ENCODE data around the gene ZNG1B. TPM values are rescaled to one million over a fixed set of nuclear protein-coding genes. Genes with fewer than 3 reads are reported as not detected.
"Not testable (repeated sequence)": the region's sequence is repeated elsewhere in the genome, so short reads cannot be mapped to it uniquely, and the experiment has no call there.

ZNG1B gene
- 10 to 100 TPM; 46.1 to 47.4 TPM for total RNA-seq

DNA sequence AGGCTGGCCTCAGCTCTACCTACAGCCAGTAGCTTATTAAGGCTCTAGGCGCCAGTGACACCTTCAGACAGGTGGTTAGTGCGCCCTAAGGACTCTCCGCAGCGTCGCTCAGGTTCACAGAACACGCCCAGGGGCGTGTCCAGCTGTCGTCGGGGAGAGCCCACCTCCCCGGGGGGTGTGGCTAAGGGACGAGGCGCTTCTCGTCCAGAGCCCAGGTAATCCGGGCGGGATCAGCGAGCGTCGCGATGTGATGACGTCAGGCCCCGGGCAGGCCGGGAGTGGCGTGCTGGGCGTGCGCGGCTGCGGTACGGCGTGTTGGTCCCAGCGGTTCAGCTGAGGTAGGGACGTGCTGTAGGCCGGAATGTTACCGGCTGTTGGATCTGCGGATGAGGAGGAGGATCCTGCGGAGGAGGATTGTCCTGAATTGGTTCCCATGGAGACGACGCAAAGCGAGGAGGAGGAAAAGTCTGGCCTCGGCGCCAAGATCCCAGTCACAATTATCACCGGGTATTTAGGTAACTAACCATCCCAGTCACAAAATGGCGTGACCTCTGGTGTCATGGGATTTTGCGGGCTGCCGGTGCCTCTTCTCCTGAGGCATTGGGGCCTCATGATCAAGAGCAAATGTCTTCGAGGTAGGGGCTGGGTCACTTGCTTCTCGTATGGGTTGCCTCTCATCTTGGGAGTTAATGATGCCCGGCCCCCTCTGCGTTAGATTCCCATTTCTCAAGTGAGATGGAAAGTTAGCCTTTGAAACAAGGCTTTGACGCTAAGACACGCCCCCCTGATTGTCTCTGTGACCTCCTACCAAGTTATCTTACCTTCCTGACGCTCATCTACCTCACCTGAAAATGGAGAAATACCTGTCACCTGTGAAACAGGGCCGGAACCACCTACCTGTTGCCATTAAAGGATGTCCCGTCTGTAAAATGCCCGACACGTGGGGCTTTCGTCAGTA is at the start of gene ZNG1B:
ZNG1B (plus strand) TSS at position 184 of the 958 bp plus-strand sequence; CDS start at position 362, 178 bp downstream.
- peak within 1 kb of the TSS; percentile 88 for H3K27ac Mint-ChIP-seq
- H3K27me3 Mint-ChIP-seq; H3K9me3 Mint-ChIP-seq; POLR2A ChIA-PET; CTCF ChIA-PET; ATAC-seq; H3K36me3 Mint-ChIP-seq (ENCODE audit: low read depth); H3K4me1 Mint-ChIP-seq (ENCODE audit: low read depth); intact Hi-C loops (cut with micrococcal nuclease): not testable (repeated sequence)
- peak within 1 kb of the TSS; percentile 82 for H3K4me3 Mint-ChIP-seq
- peak; percentile 84 for DNase-seq

DNA sequence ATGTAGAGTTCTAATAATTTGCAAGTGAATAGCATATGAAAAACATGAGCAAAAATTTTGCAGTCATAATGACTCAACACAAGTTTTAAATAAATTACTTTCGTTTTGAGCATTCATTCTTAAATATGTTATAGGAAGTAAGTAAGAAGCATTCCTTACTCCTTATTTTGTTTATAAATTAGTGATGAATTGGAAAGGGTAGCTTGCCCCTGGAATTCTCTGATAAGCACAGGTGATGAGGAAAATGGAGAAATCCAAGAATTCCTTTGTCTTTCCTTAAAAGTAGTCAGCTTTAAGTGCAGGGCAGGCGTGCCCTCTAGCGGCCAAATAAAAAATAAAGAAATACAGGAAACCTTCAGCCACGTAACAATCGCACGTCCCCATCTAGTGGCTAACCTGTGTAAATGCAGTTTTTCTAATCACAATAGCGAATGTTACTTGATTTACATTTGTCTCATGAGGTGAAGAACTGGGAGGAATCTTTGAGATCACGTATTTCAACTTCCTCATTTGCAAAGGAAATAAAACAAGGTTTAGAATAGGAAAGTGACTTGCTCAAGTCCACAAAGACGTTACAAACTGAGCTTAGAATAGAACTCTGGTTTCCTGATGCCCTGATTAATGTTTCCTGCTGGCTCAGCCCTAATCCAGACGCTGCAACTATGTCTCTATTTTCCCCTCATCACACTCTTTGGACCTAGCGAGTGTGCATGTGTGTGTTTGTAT is 47.2 kb upstream of the ZNG1B start:
- POLR2A ChIA-PET, result interaction anchor here (1.0 to 2.0 kb wide), 2 partner anchors 112 to 186 kb away, joined by 3 to 4 read pairs; no protein-coding TSS in a partner anchor
- no peaks in the 10 kb centered on the region for H3K36me3 Mint-ChIP-seq (ENCODE audit: low read depth)
- H3K9me3 Mint-ChIP-seq, result no peaks in the 10 kb centered on the region
- peak; percentile 98 for ATAC-seq
- H3K27ac Mint-ChIP-seq, result peak overlapping the region; percentile 55
- peaks cover 8% of the 10 kb centered on the region for H3K4me1 Mint-ChIP-seq (ENCODE audit: low read depth)
- DNase-seq, result peak; percentile 66
- peak overlapping the region; percentile 55 for H3K4me3 Mint-ChIP-seq
- H3K27me3 Mint-ChIP-seq, result peaks cover 7% of the 10 kb centered on the region
- CTCF ChIA-PET, result interaction anchor here (0.7 to 3.9 kb wide), 36 partner anchors 9 to 313 kb away, joined by 3 to 37 read pairs (median 5); partner anchors contain the start of gene PSD4
- intact Hi-C loops (cut with micrococcal nuclease), result no loop called here
- TF ChIP-seq, protein P1, sequence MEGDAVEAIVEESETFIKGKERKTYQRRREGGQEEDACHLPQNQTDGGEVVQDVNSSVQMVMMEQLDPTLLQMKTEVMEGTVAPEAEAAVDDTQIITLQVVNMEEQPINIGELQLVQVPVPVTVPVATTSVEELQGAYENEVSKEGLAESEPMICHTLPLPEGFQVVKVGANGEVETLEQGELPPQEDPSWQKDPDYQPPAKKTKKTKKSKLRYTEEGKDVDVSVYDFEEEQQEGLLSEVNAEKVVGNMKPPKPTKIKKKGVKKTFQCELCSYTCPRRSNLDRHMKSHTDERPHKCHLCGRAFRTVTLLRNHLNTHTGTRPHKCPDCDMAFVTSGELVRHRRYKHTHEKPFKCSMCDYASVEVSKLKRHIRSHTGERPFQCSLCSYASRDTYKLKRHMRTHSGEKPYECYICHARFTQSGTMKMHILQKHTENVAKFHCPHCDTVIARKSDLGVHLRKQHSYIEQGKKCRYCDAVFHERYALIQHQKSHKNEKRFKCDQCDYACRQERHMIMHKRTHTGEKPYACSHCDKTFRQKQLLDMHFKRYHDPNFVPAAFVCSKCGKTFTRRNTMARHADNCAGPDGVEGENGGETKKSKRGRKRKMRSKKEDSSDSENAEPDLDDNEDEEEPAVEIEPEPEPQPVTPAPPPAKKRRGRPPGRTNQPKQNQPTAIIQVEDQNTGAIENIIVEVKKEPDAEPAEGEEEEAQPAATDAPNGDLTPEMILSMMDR (IDR thresholded peaks at IDR 0.05), result peak; percentile 96

DNA sequence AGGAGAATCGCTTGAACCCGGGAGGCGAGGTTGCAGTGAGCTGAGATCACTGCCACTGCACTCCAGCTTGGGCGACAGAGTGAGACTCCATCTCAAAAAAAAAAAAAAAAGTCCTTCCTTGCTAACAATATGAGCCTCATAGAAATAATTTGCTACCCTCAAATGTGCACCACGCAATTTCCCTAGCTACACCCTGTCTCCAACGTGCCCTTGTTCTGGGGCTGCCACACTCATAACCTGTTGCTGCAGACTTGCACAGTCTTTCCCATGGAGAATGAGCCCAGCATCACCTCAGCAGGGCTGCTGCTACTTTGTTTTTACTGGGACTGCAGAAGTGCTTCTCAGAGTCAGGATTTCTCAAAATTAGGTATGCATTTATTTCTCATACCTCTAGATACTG is 46.4 kb upstream of the ZNG1B start:
- ATAC-seq (no peak), DNase-seq (no peak)
- no peaks in the 10 kb centered on the region for H3K9me3 Mint-ChIP-seq
- CTCF ChIA-PET, result interaction anchor here (0.7 to 3.9 kb wide), 30 partner anchors 8 to 313 kb away, joined by 3 to 37 read pairs (median 5); partner anchors contain the start of gene PSD4
- POLR2A ChIA-PET, result interaction anchor here (1.0 kb wide), 1 partner anchor 113 kb away, joined by 3 read pairs; no protein-coding TSS in a partner anchor
- no peak overlapping the region for H3K4me3 Mint-ChIP-seq
- TF ChIP-seq, protein P1 (IDR thresholded peaks at IDR 0.05), result no peak
- no peaks in the 10 kb centered on the region for H3K36me3 Mint-ChIP-seq (ENCODE audit: low read depth)
- H3K27ac Mint-ChIP-seq, result no peak overlapping the region
- H3K4me1 Mint-ChIP-seq (ENCODE audit: low read depth), result peaks cover 8% of the 10 kb centered on the region
- intact Hi-C loops (cut with micrococcal nuclease), result no loop called here
- peaks cover 6% of the 10 kb centered on the region for H3K27me3 Mint-ChIP-seq

DNA sequence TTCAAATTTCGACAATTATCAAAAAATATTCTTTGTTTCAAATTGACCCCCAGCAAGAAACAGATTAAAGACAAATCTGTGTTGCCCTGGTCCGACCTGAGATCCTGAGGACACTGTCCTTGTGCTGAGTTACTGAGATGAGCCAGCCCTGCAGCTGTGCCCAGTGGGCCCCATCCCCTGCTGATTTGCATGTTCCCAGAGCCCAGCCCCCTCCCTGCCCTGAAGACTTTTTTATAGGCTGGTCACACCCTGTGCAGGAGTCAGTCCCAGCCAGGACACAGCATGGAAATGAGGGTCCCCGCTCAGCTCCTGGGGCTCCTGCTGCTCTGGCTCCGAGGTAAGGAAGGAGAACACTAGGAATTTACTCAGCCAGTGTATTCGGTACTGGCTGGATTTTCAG is 31.4 kb upstream of the ZNG1B start:
- TF ChIP-seq, protein P1 (IDR thresholded peaks at IDR 0.05), result no peak
- Mint-ChIP-seq H3K27ac (no peak overlapping the region), H3K4me3 (no peak overlapping the region), H3K36me3 (ENCODE audit: low read depth) (no peaks in the 10 kb centered on the region), H3K9me3 (no peaks in the 10 kb centered on the region), H3K4me1 (ENCODE audit: low read depth) (no peaks in the 10 kb centered on the region), H3K27me3 (peaks cover 17% of the 10 kb centered on the region)
- ATAC-seq (no peak), DNase-seq (no peak)
- ChIA-PET POLR2A (no interaction called here), CTCF (no interaction called here)
- intact Hi-C loops (cut with micrococcal nuclease), result no loop called here

DNA sequence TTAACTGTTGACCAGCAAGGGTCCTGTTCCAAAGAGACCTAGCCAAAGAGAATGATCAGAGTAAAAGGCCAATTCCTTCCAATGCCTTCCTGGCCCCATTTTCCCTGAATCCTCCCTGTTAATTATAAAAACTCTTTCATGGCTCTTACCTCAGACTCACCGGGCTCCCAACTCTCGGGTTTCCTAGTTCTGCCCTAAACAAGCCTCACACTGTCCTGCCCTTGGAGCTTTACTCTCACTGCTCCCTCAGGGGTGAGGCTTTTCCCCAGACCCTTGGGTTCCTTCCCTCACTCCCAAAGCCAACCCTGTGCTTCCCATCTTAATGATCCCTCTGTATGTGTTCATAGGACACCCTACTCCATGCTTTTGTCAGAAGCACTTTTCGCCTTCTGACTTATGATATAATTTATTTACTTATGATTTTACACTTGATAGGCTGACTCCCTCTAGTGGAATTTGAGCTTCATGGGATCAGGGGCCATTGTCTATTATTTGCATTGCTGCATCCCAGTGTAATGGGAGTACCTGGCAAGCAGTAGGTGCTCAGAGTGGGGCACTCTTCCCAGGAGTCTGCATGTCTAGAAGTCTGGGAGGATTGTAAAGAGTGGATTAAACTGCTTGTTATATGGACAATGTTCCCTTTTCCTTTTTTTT is 29.9 kb upstream of the ZNG1B start:
- Mint-ChIP-seq H3K36me3 (ENCODE audit: low read depth) (no peaks in the 10 kb centered on the region), H3K27ac (no peak overlapping the region), H3K27me3 (peaks cover 16% of the 10 kb centered on the region), H3K4me3 (no peak overlapping the region), H3K9me3 (no peaks in the 10 kb centered on the region), H3K4me1 (ENCODE audit: low read depth) (no peaks in the 10 kb centered on the region)
- intact Hi-C loops (cut with micrococcal nuclease), result no loop called here
- POLR2A ChIA-PET, result no interaction called here
- no peak for DNase-seq
- ATAC-seq, result no peak
- TF ChIP-seq, protein P1 (IDR thresholded peaks at IDR 0.05), result no peak
- CTCF ChIA-PET, result interaction anchor here (1.0 to 1.2 kb wide), 2 partner anchors 9 to 17 kb away, joined by 3 to 6 read pairs; no protein-coding TSS in a partner anchor

DNA sequence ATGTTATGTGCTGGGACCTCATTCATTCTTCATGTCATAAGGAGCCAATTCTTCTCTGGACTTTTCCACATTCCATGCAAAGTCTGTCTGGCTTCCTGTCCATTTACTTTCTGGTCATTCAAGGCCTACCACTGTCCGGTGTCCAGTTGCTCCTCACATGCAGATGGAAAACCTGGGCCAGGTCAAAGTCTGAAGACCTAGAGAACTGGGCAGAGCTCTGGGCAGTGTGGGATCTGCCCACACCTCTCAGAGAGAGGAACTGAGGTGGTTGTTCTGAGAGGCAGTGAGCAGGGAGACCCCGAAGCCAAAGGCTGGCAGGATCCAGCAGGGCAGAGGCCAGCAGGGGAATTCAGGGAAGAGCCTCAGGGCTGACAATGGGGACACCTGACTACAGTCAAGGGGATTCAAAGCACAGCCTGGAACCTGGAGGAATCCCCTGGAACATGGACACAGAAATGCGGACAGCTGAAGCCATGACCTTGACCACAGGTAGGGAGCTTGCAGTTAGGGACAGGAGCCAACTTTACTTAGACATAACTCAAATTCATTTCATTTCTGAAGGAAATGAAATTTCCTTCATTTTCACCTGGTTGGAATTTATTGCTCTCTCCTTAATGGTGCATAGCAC is 25.7 kb upstream of the ZNG1B start:
- CTCF ChIA-PET; H3K9me3 Mint-ChIP-seq; POLR2A ChIA-PET; H3K4me3 Mint-ChIP-seq; H3K4me1 Mint-ChIP-seq (ENCODE audit: low read depth); intact Hi-C loops (cut with micrococcal nuclease); H3K36me3 Mint-ChIP-seq (ENCODE audit: low read depth); ATAC-seq; DNase-seq; H3K27ac Mint-ChIP-seq; H3K27me3 Mint-ChIP-seq: not testable (repeated sequence)

DNA sequence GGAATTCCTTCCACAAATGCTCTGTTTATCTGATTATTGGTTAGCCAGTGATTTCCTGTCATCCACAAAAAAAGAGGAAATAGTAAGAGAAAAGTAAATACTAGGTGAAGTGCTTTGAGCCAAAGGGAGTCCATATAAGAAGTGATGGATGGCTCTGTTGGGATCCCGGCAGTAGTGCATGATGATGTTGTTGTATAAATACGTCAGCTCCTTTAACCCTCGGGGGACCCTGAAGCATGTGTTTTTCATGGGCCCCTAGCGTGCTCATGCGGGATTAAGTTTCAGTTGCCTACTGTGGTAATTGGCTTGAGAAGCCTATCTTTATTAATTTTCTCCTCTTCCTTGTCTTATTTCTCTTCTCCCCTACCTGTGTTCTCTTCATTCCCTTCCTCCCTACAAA is 24.7 kb upstream of the ZNG1B start:
- H3K9me3 Mint-ChIP-seq; H3K27me3 Mint-ChIP-seq; POLR2A ChIA-PET; H3K4me1 Mint-ChIP-seq (ENCODE audit: low read depth); intact Hi-C loops (cut with micrococcal nuclease); ATAC-seq; CTCF ChIA-PET; H3K27ac Mint-ChIP-seq; H3K4me3 Mint-ChIP-seq; H3K36me3 Mint-ChIP-seq (ENCODE audit: low read depth); DNase-seq: not testable (repeated sequence)
